Suprapubic skin (tissue), 4 donors: ENCODE results near the gene FERMT2. TPM values are rescaled to one million over a fixed set of nuclear protein-coding genes. Genes with fewer than 3 reads are reported as not detected.
"Not testable (repeated sequence)": the region's sequence is repeated elsewhere in the genome, so short reads cannot be mapped to it uniquely, and the experiment has no call there.

Experiments
- DNase-seq, 2 donors: peaks; one replicate each; pipeline ENCODE4 v3.0.0-alpha.2; 2019; ENCODE audit warnings: low spot score in 2 of 2
- H3K27ac ChIP-seq: fragments of 200-600 bp; sonication (generic); one replicate; pipeline ENCODE4 v1.5.1; 2019
- H3K27me3 ChIP-seq: fragments of 200-600 bp; sonication (generic); one replicate; pipeline ENCODE4 v1.5.1; 2019
- H3K36me3 ChIP-seq: fragments of 200-600 bp; sonication (generic); one replicate; pipeline ENCODE4 v1.5.1; 2019
- H3K4me1 ChIP-seq: fragments of 200-600 bp; sonication (generic); one replicate; pipeline ENCODE4 v1.5.1; 2019
- H3K4me3 ChIP-seq: fragments of 200-600 bp; sonication (generic); one replicate; pipeline ENCODE4 v1.5.1; 2019; ENCODE audit warnings: mild to moderate bottlenecking
- H3K9me3 ChIP-seq: fragments of 200-600 bp; sonication (generic); one replicate; pipeline ENCODE4 v1.5.1; 2019
- EP300 ChIP-seq: sonication (generic); formaldehyde crosslinking; IDR thresholded peaks from one replicate; pipeline ENCODE4 v1.6.1; 2017; ENCODE audit warnings: antibody characterized with exemption
- POLR2A ChIP-seq, 2 donors: fragments of 450-650 bp; IDR thresholded peaks; one replicate each; pipeline ENCODE4 v1.6.1; 2017; ENCODE audit warnings: antibody characterized with exemption in 2 of 2, mild to moderate bottlenecking in 2 of 2, moderate library complexity in 2 of 2
- POLR2AphosphoS5 ChIP-seq, 3 donors: sonication (generic); formaldehyde crosslinking; IDR thresholded peaks; one replicate each; pipeline ENCODE4 v1.6.1; 2017; ENCODE audit warnings: antibody characterized with exemption in 3 of 3
- WGBS: methylation state at CpG from one replicate; pipeline ENCODE4 v1.1.5; 2018; 5-methylcytosine and 5-hydroxymethylcytosine counted together
- total RNA-seq, 4 donors: library from RNA; depleted of rRNA; stranded (reverse); fragments of >200 nt; gene quantifications; one replicate each; pipeline ENCODE4 v1.1.0, GENCODE V29; 2016
- TF ChIP-seq, protein P1 (sequence below), 2 donors: fragments of 200-600 bp in 1 of 2; fragments of 450-650 bp in 1 of 2; sonication (generic) in 1 of 2; IDR thresholded peaks; one replicate each; pipeline ENCODE4 v1.5.1; 2016 to 2019; ENCODE audit warnings: antibody characterized with exemption in 2 of 2, mild to moderate bottlenecking in 1 of 2, moderate library complexity in 1 of 2

Gene FERMT2
- total RNA-seq, 4 donors from 2014 or later = 9.1 to 17.7 (median 15.1) TPM

DNA sequence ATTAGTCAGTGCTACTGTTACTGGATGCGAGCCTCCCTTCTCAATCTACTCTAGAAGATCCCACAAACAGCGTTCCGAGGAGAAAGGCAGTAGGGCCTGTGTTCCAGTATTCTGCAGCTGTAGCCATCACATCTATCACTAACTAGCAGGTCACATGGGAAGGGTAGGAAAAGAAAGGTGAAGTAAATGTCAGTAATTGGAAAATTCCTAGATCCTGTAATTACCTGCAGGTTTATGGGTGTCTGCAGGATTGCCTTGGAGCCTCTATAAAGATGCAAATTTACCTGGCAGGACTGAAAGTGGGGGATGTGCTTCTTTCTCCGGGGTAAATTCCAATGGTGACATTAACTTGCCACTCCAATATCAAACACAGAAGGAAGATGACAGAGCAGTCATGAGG, 77.8 kb downstream of the FERMT2 start:
- Histone ChIP-seq H3K27ac (no peak overlapping the region), H3K4me1 (peaks cover 10% of the 10 kb centered on the region), H3K27me3 (no peaks in the 10 kb centered on the region), H3K4me3 (no peak overlapping the region), H3K9me3 (no peaks in the 10 kb centered on the region), H3K36me3 (peaks cover 46% of the 10 kb centered on the region)
- DNase-seq = no peak
- 62% methylated on average over 4 of the region's 4 CpGs for WGBS
- TF ChIP-seq POLR2AphosphoS5 (IDR thresholded peaks at IDR 0.05) (no peak), EP300 (no peak), POLR2A (IDR thresholded peaks at IDR 0.05) (no peak)
- TF ChIP-seq, protein P1, sequence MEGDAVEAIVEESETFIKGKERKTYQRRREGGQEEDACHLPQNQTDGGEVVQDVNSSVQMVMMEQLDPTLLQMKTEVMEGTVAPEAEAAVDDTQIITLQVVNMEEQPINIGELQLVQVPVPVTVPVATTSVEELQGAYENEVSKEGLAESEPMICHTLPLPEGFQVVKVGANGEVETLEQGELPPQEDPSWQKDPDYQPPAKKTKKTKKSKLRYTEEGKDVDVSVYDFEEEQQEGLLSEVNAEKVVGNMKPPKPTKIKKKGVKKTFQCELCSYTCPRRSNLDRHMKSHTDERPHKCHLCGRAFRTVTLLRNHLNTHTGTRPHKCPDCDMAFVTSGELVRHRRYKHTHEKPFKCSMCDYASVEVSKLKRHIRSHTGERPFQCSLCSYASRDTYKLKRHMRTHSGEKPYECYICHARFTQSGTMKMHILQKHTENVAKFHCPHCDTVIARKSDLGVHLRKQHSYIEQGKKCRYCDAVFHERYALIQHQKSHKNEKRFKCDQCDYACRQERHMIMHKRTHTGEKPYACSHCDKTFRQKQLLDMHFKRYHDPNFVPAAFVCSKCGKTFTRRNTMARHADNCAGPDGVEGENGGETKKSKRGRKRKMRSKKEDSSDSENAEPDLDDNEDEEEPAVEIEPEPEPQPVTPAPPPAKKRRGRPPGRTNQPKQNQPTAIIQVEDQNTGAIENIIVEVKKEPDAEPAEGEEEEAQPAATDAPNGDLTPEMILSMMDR (IDR thresholded peaks at IDR 0.05) = no peak

DNA sequence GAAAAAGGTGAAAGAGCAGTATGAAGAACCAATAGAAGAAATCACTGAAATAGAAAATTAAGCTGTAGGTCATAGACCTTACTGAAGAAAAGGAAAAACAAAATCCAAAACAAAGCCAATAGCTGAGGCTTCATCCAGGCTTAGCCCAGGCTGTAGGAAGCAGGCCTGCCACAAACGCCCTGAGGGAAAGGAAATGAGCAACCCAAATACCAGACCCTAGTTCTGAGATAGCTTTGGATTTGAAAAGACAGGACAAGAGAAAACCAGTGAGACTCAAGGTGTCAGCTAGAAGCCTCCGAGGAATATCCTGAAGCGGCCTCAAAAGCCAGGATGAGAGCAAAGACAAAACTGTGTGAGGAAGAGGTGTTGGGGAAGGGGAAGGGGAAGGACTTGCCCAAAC, 79.2 kb downstream of the FERMT2 start:
- Histone ChIP-seq H3K36me3 (peaks cover 46% of the 10 kb centered on the region), H3K4me3 (no peak overlapping the region), H3K27me3 (no peaks in the 10 kb centered on the region), H3K9me3 (no peaks in the 10 kb centered on the region), H3K27ac (no peak overlapping the region), H3K4me1 (peaks cover 10% of the 10 kb centered on the region)
- 90% methylated on average over 3 of the region's 3 CpGs for WGBS
- no peak for TF ChIP-seq POLR2A (IDR thresholded peaks at IDR 0.05)
- TF ChIP-seq, protein P1 (IDR thresholded peaks at IDR 0.05) = no peak
- TF ChIP-seq EP300 = no peak
- TF ChIP-seq POLR2AphosphoS5 (IDR thresholded peaks at IDR 0.05) = no peak
- DNase-seq = no peak

DNA sequence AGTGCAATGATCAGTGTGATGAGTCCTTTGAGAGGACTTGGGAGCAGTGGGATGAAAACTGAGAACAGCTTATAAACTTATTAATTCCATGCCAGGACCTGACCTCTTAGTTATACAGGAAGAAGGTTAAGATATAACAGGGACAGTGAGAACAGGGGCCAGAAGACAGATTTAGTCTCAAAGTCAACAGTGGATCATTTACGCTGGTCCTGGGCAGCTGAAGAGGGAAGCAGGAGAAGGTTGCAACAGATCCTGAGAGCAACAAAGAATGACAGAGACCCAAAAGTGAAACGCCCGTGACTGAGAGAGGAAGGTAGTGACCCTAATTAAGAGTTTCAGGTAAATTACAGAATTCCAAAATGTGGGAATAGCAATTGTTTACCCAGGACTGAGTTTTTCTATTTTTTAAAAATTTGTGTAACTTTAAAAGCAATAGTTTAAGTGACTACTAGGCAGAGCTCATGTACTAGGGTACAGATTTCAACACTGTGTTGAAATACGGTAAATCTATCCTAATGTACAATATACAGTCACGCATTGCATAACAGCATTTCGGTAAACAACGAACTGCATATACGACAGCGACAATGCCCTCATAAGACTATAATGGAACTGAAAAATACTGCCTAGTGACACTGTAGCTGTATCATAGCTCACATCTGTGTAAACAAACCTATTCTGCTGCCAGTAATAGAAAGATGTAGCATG, 81.8 kb downstream of the FERMT2 start:
- no peaks in the 10 kb centered on the region for H3K9me3 ChIP-seq
- DNase-seq = no peak
- H3K36me3 ChIP-seq = peaks cover 48% of the 10 kb centered on the region
- no peak overlapping the region for H3K27ac ChIP-seq
- no peaks in the 10 kb centered on the region for H3K27me3 ChIP-seq
- H3K4me1 ChIP-seq = peaks cover 10% of the 10 kb centered on the region
- no peak overlapping the region for H3K4me3 ChIP-seq
- WGBS = 95% methylated on average over 9 of the region's 9 CpGs
- TF ChIP-seq POLR2AphosphoS5 (IDR thresholded peaks at IDR 0.05) (no peak), POLR2A (IDR thresholded peaks at IDR 0.05) (no peak), EP300 (no peak)
- TF ChIP-seq, protein P1 (IDR thresholded peaks at IDR 0.05) = no peak

DNA sequence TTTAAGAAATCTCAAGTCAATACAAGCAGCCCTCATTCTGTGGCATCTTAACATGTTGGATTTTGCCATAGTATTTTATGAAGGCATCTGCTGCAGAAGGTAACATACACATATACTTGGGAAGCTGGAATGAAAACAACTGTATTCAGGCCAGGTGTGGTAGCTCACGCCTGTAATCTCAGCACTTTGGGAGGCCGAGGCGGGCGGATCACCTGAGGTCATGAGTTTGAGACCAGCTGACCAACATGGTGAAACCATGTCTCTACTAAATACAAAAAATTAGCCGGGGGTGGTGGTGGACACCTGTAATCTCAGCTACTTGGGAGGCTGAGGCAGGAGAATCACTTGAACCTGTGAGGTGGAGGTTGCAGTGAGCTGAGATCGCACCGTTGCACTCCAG, 86.0 kb downstream of the FERMT2 start:
- peaks cover 20% of the 10 kb centered on the region for H3K36me3 ChIP-seq
- not testable (repeated sequence) for H3K27me3 ChIP-seq, H3K9me3 ChIP-seq, H3K27ac ChIP-seq, DNase-seq, H3K4me3 ChIP-seq, H3K4me1 ChIP-seq
- WGBS = 94% methylated on average over 7 of the region's 7 CpGs

DNA sequence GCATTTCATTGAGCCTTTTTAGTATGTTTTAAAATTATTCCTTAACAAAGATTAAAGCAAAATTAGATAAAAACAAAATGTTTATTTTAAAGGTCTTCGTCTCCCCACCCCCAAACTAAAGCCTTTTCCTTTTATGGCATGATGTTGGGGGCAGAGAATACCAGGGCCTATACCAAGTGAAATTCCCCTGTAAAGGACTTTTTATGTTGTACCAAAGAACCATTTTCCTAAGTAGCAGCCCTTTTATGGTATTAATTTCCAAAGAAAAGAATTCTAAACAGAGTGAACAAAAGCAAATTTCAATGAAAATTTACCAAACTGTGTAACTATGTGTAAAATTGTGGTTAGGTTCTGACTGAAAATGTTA, 87.5 kb downstream of the FERMT2 start:
- no peak for DNase-seq
- 79% methylated on average over 1 of the region's 1 CpG for WGBS
- H3K27ac ChIP-seq = no peak overlapping the region
- no peaks in the 10 kb centered on the region for H3K27me3 ChIP-seq
- peaks cover 18% of the 10 kb centered on the region for H3K36me3 ChIP-seq
- H3K9me3 ChIP-seq = no peaks in the 10 kb centered on the region
- no peak overlapping the region for H3K4me3 ChIP-seq
- TF ChIP-seq, protein P1 (IDR thresholded peaks at IDR 0.05) = no peak
- no peak for TF ChIP-seq POLR2AphosphoS5 (IDR thresholded peaks at IDR 0.05)
- TF ChIP-seq POLR2A (IDR thresholded peaks at IDR 0.05) = no peak
- TF ChIP-seq EP300 = no peak
- no peaks in the 10 kb centered on the region for H3K4me1 ChIP-seq
